ENCODE measurements around the gene TOMT. TPM values are rescaled to one million over a fixed set of nuclear protein-coding genes. Genes with fewer than 3 reads are reported as not detected.

The TOMT gene
- total RNA-seq, 1 donor from 2014 or later: not detected

GRCh38 chr11:72075109-72075508 is 30.6 kb upstream of the TOMT start:
- H3K27ac Mint-ChIP-seq: no peak overlapping the region
- H3K4me3 Mint-ChIP-seq (ENCODE audit: low read depth): no peak overlapping the region
- H3K4me1 Mint-ChIP-seq (ENCODE audit: low read depth): peaks cover 14% of the 10 kb centered on the region

GRCh38 chr11:72075756-72076155 is 30.0 kb upstream of the TOMT start:
- TF ChIP-seq CTCF (IDR thresholded peaks at IDR 0.05; ENCODE audit: unreplicated experiment): no peak
- Mint-ChIP-seq H3K27ac (no peak overlapping the region), H3K36me3 (ENCODE audit: insufficient read depth) (peaks cover 2% of the 10 kb centered on the region), H3K4me3 (ENCODE audit: low read depth) (no peak overlapping the region), H3K27me3 (no peaks in the 10 kb centered on the region), H3K4me1 (ENCODE audit: low read depth) (peaks cover 13% of the 10 kb centered on the region), H3K9me3 (ENCODE audit: low read depth) (no peaks in the 10 kb centered on the region)
- DNase-seq (ENCODE audit: low spot score, unreplicated experiment): no peak

More at GRCh38 chr11:72075109-72075508, 30.6 kb upstream of the TOMT start:
- Mint-ChIP-seq H3K9me3 (ENCODE audit: low read depth) (no peaks in the 10 kb centered on the region), H3K27me3 (no peaks in the 10 kb centered on the region), H3K36me3 (ENCODE audit: insufficient read depth) (peaks cover 2% of the 10 kb centered on the region)
- no peak for TF ChIP-seq CTCF (IDR thresholded peaks at IDR 0.05; ENCODE audit: unreplicated experiment)
- DNase-seq (ENCODE audit: low spot score, unreplicated experiment): no peak

GRCh38 chr11:72078477-72078876 is 27.2 kb upstream of the TOMT start:
- Mint-ChIP-seq H3K36me3 (ENCODE audit: insufficient read depth) (peaks cover under 1% of the 10 kb centered on the region), H3K4me3 (ENCODE audit: low read depth) (peak overlapping the region; percentile 93), H3K4me1 (ENCODE audit: low read depth) (peaks cover 14% of the 10 kb centered on the region), H3K27ac (no peak overlapping the region), H3K9me3 (ENCODE audit: low read depth) (no peaks in the 10 kb centered on the region), H3K27me3 (no peaks in the 10 kb centered on the region)
- no peak for TF ChIP-seq CTCF (IDR thresholded peaks at IDR 0.05; ENCODE audit: unreplicated experiment)
- no peak for DNase-seq (ENCODE audit: low spot score, unreplicated experiment)

GRCh38 chr11:72079819-72080325 is 25.9 kb upstream of the TOMT start:
- Mint-ChIP-seq H3K36me3 (ENCODE audit: insufficient read depth) (no peaks in the 10 kb centered on the region), H3K4me1 (ENCODE audit: low read depth) (peaks cover 14% of the 10 kb centered on the region), H3K27ac (peak overlapping the region; percentile 99), H3K4me3 (ENCODE audit: low read depth) (peak overlapping the region; percentile 93), H3K27me3 (no peaks in the 10 kb centered on the region), H3K9me3 (ENCODE audit: low read depth) (no peaks in the 10 kb centered on the region)
- DNase-seq (ENCODE audit: low spot score, unreplicated experiment): no peak
- no peak for TF ChIP-seq CTCF (IDR thresholded peaks at IDR 0.05; ENCODE audit: unreplicated experiment)

- DNase-seq (ENCODE audit: low spot score, unreplicated experiment): peak; percentile 97
- no peaks in the 10 kb centered on the region for H3K27me3 Mint-ChIP-seq
- H3K4me3 Mint-ChIP-seq (ENCODE audit: low read depth): peak within 1 kb of the TSS; percentile 93
- H3K4me1 Mint-ChIP-seq (ENCODE audit: low read depth): peaks cover 14% of the 10 kb centered on the region
- H3K36me3 Mint-ChIP-seq (ENCODE audit: insufficient read depth): no peaks in the 10 kb centered on the region
- H3K9me3 Mint-ChIP-seq (ENCODE audit: low read depth): no peaks in the 10 kb centered on the region
- TF ChIP-seq CTCF (IDR thresholded peaks at IDR 0.05; ENCODE audit: unreplicated experiment): no peak
- peak within 1 kb of the TSS; percentile 99 for H3K27ac Mint-ChIP-seq
These were observed 25.2 kb upstream of the TOMT start, which contains the start of the genes LRRC51 and NUMA1 for GRCh38 chr11:72080326-72081183. Gene LRRC51, plus strand, starts transcription at chr11:72080850. Its CDS starts 8,234 bp downstream, at chr11:72089084. Gene NUMA1, minus strand, starts transcription at chr11:72080542. Its CDS starts 44,599 bp downstream, at chr11:72035943.
